22Rv1 (cell line): ENCODE results near the gene FYN.

Experiments used
- H3K27ac ChIP-seq: fragments of 450-650 bp; 2 replicates; pipeline ENCODE4 v1.5.1; 2017
- CTCF ChIP-seq: fragments of 450-650 bp; IDR thresholded peaks from 2 replicates; pipeline ENCODE4 v1.5.1; 2017; ENCODE audit warnings: mild to moderate bottlenecking
- ZFX ChIP-seq: fragments of 450-650 bp; IDR thresholded peaks from 2 replicates; pipeline ENCODE4 v1.6.1; 2017; ENCODE audit warnings: antibody characterized with exemption, borderline replicate concordance

Gene FYN

GRCh38 chr6:111754423-111754822, 118.8 kb downstream of the FYN start:
- TF ChIP-seq CTCF (no peak), ZFX (no peak)
- H3K27ac ChIP-seq, result no peak overlapping the region

GRCh38 chr6:111753573-111753972, 119.7 kb downstream of the FYN start:
- H3K27ac ChIP-seq, result no peak overlapping the region
- TF ChIP-seq ZFX (no peak), CTCF (no peak)

GRCh38 chr6:111752476-111752875, 120.8 kb downstream of the FYN start:
- TF ChIP-seq ZFX, result no peak
- no peak for TF ChIP-seq CTCF
- H3K27ac ChIP-seq, result no peak overlapping the region

GRCh38 chr6:111750753-111751673, 122.2 kb downstream of the FYN start:
- TF ChIP-seq ZFX (no peak), CTCF (no peak)
- H3K27ac ChIP-seq, result no peak overlapping the region

- no peak for TF ChIP-seq CTCF
- no peak for TF ChIP-seq ZFX
- no peak overlapping the region for H3K27ac ChIP-seq
These were observed 123.1 kb downstream of the FYN start for GRCh38 chr6:111750153-111750552.

GRCh38 chr6:111748231-111748647, 125.0 kb downstream of the FYN start:
- no peak overlapping the region for H3K27ac ChIP-seq
- TF ChIP-seq ZFX, result no peak
- no peak for TF ChIP-seq CTCF

- TF ChIP-seq ZFX (no peak), CTCF (no peak)
- H3K27ac ChIP-seq, result no peak overlapping the region
These were observed 125.4 kb downstream of the FYN start for GRCh38 chr6:111747829-111748228.
